ENCODE results near the gene HECTD2. TPM values are rescaled to one million over a fixed set of nuclear protein-coding genes. Genes with fewer than 3 reads are reported as not detected.
A peak's percentile ranks its signal among the peaks of the same experiment; 100 is the strongest.

HECTD2 gene
- total and polyA plus RNA-seq, 7 donors = 1.7 to 15.0 (median 6.8) TPM

DNA sequence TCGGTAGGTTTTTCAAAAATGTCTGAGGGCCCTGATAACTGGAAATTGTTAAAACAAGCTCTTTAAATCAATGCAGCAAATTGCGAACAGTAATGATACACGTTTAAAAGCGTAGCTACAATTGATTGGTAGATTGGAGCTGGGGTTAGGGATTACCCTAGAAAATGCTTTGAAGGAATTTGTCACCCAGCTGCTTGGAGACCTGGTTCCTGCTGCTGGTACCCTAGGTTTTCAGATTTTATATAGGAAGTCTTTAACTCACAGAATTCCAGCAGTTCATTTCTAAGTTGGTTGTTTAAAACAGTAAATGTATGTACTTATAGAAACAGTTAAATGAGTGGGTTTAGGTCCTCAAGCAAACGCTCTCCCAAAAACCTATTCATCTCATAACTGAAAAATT is 1.5 kb downstream of the HECTD2 start:
- DNase-seq = no peak
- H3K27ac ChIP-seq = peak overlapping the region; percentile 100
- H3K36me3 ChIP-seq (ENCODE audit: insufficient read depth in 1 of 2, low read depth in 1 of 2) = no peaks in the 10 kb centered on the region
- no peaks in the 10 kb centered on the region for H3K27me3 ChIP-seq (ENCODE audit: insufficient read depth in 3 of 3, low read length in 2 of 3)
- 79 to 86% (median 83%) methylated on average over 5 of the region's 5 CpGs for WGBS, 3 donors
- H3K4me1 ChIP-seq = peaks cover 44% of the 10 kb centered on the region
- ATAC-seq = no peak
- TF ChIP-seq, protein P1, sequence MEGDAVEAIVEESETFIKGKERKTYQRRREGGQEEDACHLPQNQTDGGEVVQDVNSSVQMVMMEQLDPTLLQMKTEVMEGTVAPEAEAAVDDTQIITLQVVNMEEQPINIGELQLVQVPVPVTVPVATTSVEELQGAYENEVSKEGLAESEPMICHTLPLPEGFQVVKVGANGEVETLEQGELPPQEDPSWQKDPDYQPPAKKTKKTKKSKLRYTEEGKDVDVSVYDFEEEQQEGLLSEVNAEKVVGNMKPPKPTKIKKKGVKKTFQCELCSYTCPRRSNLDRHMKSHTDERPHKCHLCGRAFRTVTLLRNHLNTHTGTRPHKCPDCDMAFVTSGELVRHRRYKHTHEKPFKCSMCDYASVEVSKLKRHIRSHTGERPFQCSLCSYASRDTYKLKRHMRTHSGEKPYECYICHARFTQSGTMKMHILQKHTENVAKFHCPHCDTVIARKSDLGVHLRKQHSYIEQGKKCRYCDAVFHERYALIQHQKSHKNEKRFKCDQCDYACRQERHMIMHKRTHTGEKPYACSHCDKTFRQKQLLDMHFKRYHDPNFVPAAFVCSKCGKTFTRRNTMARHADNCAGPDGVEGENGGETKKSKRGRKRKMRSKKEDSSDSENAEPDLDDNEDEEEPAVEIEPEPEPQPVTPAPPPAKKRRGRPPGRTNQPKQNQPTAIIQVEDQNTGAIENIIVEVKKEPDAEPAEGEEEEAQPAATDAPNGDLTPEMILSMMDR (IDR thresholded peaks at IDR 0.05) = no peak
- no peaks in the 10 kb centered on the region for H3K9me3 ChIP-seq
- H3K4me3 ChIP-seq = peak overlapping the region; percentile 97
- intact Hi-C loops (cut with DNase I) = loop anchor here in 1 of 2 donors (10.0 kb wide), 1 partner anchor 223 kb away; the partner anchor contains the start of gene PPP1R3C

DNA sequence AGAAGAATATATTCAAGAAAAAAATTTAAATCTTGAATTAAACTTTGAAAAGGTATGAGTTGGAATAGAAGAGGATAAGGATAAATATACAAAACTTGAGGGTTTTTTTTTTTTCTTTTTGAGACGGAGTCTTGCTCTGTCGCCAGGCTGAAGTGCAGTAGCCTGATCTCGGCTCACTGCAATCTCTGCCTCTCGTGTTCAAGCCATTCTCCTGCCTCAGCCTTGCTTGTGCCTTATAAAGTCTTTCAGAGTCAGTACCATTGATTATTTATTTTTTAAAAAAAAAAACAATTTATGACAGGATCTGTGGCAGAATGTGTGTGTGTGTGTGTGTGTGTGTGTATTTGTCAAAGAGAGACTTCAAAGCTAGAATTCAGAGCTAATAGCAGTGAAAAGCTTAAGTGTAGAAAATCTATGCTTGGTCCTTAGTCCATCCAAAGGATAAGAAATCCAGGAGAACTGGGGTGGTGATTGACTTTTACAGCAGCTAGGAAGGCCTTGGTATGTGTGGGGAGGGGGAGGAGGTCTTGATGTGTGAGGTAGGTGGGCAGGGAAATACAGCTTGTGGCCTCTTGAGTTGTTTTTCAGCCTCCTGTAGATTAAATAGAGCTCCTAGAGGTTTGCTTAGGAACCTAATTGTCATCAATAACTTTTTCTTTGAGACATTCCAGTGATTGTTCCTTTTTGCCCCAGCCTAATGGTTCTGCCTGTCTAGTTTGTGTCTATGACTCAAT is 2.4 kb downstream of the HECTD2 start:
- ATAC-seq = no peak
- Histone ChIP-seq H3K4me3 (peak overlapping the region; percentile 97), H3K27me3 (ENCODE audit: insufficient read depth in 3 of 3, low read length in 2 of 3) (no peaks in the 10 kb centered on the region), H3K4me1 (peaks cover 44% of the 10 kb centered on the region), H3K36me3 (ENCODE audit: insufficient read depth in 1 of 2, low read depth in 1 of 2) (no peaks in the 10 kb centered on the region), H3K27ac (no peak overlapping the region), H3K9me3 (no peaks in the 10 kb centered on the region)
- intact Hi-C loops (cut with DNase I) = loop anchor here in 1 of 2 donors (10.0 kb wide), 1 partner anchor 222 kb away; the partner anchor contains the start of gene PPP1R3C
- WGBS, 3 donors = 71 to 91% (median 71%) methylated on average over 4 of the region's 4 CpGs
- no peak for DNase-seq
- TF ChIP-seq, protein P1 (IDR thresholded peaks at IDR 0.05) = no peak

DNA sequence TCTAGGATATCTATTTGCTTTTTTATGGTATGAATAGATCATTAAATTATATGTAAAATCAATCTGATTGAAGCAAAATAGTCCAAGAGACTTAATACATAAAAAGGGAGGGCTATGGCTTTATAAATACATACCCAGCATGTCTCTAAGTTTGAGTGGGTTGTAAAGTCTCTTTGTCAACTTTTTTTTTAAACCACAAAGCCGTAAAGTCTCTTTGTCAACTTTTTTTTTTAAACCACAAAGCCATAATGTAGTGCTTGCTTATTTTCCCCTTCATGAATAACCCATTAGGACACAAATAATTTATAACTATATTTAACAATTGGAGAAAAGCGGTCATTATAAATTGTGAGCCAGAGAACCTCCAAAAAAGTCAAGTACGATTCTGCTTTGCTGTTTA is 5.7 kb downstream of the HECTD2 start:
- H3K27me3 ChIP-seq (ENCODE audit: insufficient read depth in 3 of 3, low read length in 2 of 3) = no peaks in the 10 kb centered on the region
- TF ChIP-seq, protein P1 (IDR thresholded peaks at IDR 0.05) = no peak
- DNase-seq (no peak), ATAC-seq (no peak)
- intact Hi-C loops (cut with DNase I) = loop anchor here in 1 of 2 donors (10.0 kb wide), 1 partner anchor 219 kb away; the partner anchor contains the start of gene PPP1R3C
- no peak overlapping the region for H3K27ac ChIP-seq
- peaks cover 38% of the 10 kb centered on the region for H3K4me1 ChIP-seq
- H3K9me3 ChIP-seq = no peaks in the 10 kb centered on the region
- WGBS, 3 donors = 83 to 91% (median 87%) methylated on average over 3 of the region's 3 CpGs
- no peaks in the 10 kb centered on the region for H3K36me3 ChIP-seq (ENCODE audit: insufficient read depth in 1 of 2, low read depth in 1 of 2)
- no peak overlapping the region for H3K4me3 ChIP-seq

DNA sequence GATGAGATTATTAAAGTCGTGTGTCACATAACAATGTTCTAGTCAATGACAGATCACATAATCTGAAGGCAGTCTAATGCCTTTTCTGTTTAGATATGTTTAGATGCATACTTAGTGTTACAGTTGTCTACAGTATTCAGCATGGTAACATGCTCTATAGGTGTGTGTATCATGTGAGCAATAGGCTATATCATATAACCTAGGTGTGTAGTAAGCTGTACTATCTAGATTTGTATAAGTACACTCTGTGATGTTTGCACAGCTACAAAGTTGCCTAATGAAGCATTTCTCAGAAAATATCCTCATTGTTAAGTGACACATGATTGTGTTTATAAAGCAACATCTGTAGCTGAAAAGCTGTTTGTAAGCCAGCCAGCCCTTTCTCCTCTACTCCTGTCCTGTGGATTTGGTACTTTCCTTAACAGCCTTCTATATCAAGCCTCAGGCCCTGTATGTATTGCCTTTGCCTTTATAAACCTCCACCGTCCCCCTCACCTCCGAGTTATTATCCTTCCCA is 6.3 kb downstream of the HECTD2 start:
- TF ChIP-seq, protein P1 (IDR thresholded peaks at IDR 0.05) = no peak
- intact Hi-C loops (cut with DNase I) = loop anchor here in 1 of 2 donors (10.0 kb wide), 1 partner anchor 218 kb away; the partner anchor contains the start of gene PPP1R3C

More for the DNA sequence above, 6.3 kb downstream of the HECTD2 start:
- 77 to 82% (median 79%) methylated on average over 3 of the region's 3 CpGs for WGBS, 3 donors
- no peak overlapping the region for H3K27ac ChIP-seq
- no peaks in the 10 kb centered on the region for H3K36me3 ChIP-seq (ENCODE audit: insufficient read depth in 1 of 2, low read depth in 1 of 2)
- no peak overlapping the region for H3K4me3 ChIP-seq
- peaks cover 32% of the 10 kb centered on the region for H3K4me1 ChIP-seq
- H3K9me3 ChIP-seq = no peaks in the 10 kb centered on the region
- DNase-seq (no peak), ATAC-seq (no peak)
- no peaks in the 10 kb centered on the region for H3K27me3 ChIP-seq (ENCODE audit: insufficient read depth in 3 of 3, low read length in 2 of 3)
